Right lobe of liver (tissue), 4 donors: ENCODE results near the gene BMPER.

Experiments
- CTCF ChIP-seq, 4 donors: fragments of 200-600 bp in 3 of 4; fragments of 450-650 bp in 1 of 4; IDR thresholded peaks; one replicate each; pipeline versions ENCODE4 v1.5.1 to v1.8.0; 2016 to 2022; ENCODE audit warnings: antibody characterized with exemption in 4 of 4, mild to moderate bottlenecking in 2 of 4
- POLR2A ChIP-seq: fragments of 450-650 bp; IDR thresholded peaks from one replicate; pipeline ENCODE4 v1.6.1; 2017; ENCODE audit warnings: antibody characterized with exemption, mild to moderate bottlenecking
- donor health status: DM: no; HTN: no; CAD: no.
- donor health status: DM: no; HTN: no; CAD: no.
- donor health status: DM: no; HTN: yes; CAD: no.

GRCh38 chr7:33901847-33902246 is 3.5 kb upstream of the BMPER start:
- no peak for TF ChIP-seq CTCF (IDR thresholded peaks at IDR 0.05)
- no peak for TF ChIP-seq POLR2A
